WTC11 (cell line): ENCODE data around the gene LRRC28. TPM values are rescaled to one million over a fixed set of nuclear protein-coding genes. Genes with fewer than 3 reads are reported as not detected.

Experiments used
- ATAC-seq: fragments of 200-7000 bp; cut with Tn5 transposase; 2 replicates; pipeline ENCODE4 v1.10.0; 2021; ENCODE audit warnings: mild to moderate bottlenecking, moderate library complexity
- CTCF ChIA-PET: fragments of 300-600 bp; sonication (Branson Sonifier 250); formaldehyde crosslinking; loops from one replicate; lab custom pipeline; 2021; ENCODE audit warnings: antibody characterized with exemption; lab: Charles Lee
- POLR2A ChIA-PET: fragments of 350-600 bp; sonication (Branson Sonifier 250); formaldehyde crosslinking; loops from one replicate; lab custom pipeline; 2021; ENCODE audit warnings: antibody characterized with exemption; lab: Charles Lee
- DNase-seq: peaks from one replicate; pipeline ENCODE4 v3.0.0; 2021; ENCODE audit warnings: low spot score
- H3K27ac Mint-ChIP-seq: 2 replicates; pipeline ENCODE4 v1.8.0; 2021; ENCODE audit warnings: mixed read lengths
- H3K27me3 Mint-ChIP-seq: 2 replicates; pipeline ENCODE4 v1.8.0; 2021; ENCODE audit warnings: low read depth, mild to moderate bottlenecking, moderate library complexity, mixed read lengths
- H3K36me3 Mint-ChIP-seq: 2 replicates; pipeline ENCODE4 v1.8.0; 2021; ENCODE audit warnings: mixed read lengths
- H3K4me1 Mint-ChIP-seq: 2 replicates; pipeline ENCODE4 v1.8.0; 2022; ENCODE audit warnings: mixed read lengths
- H3K4me3 Mint-ChIP-seq: 2 replicates; pipeline ENCODE4 v1.8.0; 2021; ENCODE audit warnings: mild to moderate bottlenecking, moderate library complexity, mixed read lengths
- H3K9me3 Mint-ChIP-seq: 2 replicates; pipeline ENCODE4 v1.8.0; 2021; ENCODE audit warnings: mixed read lengths
- CREM ChIP-seq: sonication (generic); formaldehyde crosslinking; IDR thresholded peaks from 2 replicates; pipeline ENCODE4 v1.8.1; 2022; ENCODE audit warnings: mild to moderate bottlenecking, missing genetic modification reagents, moderate library complexity
- CTCF ChIP-seq: fragments of 200-600 bp; IDR thresholded peaks from 2 replicates; pipeline ENCODE4 v1.8.0; 2022; ENCODE audit warnings: antibody characterized with exemption
- EMX1 ChIP-seq: fragments of 250-450 bp; sonication (Bioruptor Pico); IDR thresholded peaks from 2 replicates; pipeline ENCODE4 v1.8.0; 2021; ENCODE audit warnings: mild to moderate bottlenecking
- ERG ChIP-seq: fragments of 250-450 bp; sonication (Bioruptor Pico); IDR thresholded peaks from 2 replicates; pipeline ENCODE4 v1.8.0; 2021; ENCODE audit warnings: mild to moderate bottlenecking
- ESRRA ChIP-seq: sonication (generic); formaldehyde crosslinking; IDR thresholded peaks from 2 replicates; pipeline ENCODE4 v1.8.1; 2022; ENCODE audit warnings: mild to moderate bottlenecking, missing genetic modification reagents, borderline replicate concordance
- HMGA2 ChIP-seq: fragments of 250-450 bp; sonication (Bioruptor Pico); IDR thresholded peaks from 2 replicates; pipeline ENCODE4 v1.4.0; 2021; ENCODE audit warnings: mild to moderate bottlenecking, moderate library complexity
- IRF1 ChIP-seq: sonication (generic); formaldehyde crosslinking; IDR thresholded peaks from 2 replicates; pipeline ENCODE4 v1.8.0; 2023; ENCODE audit warnings: missing genetic modification reagents
- NR1H2 ChIP-seq: sonication (generic); formaldehyde crosslinking; IDR thresholded peaks from 2 replicates; pipeline ENCODE4 v1.9.0; 2021; ENCODE audit warnings: mild to moderate bottlenecking, moderate library complexity, missing genetic modification reagents
- OVOL2 ChIP-seq: fragments of 250-450 bp; sonication (Bioruptor Pico); IDR thresholded peaks from 2 replicates; pipeline ENCODE4 v1.9.0; 2021; ENCODE audit warnings: mild to moderate bottlenecking, borderline replicate concordance
- PRRX2 ChIP-seq: fragments of 250-450 bp; sonication (Bioruptor Pico); IDR thresholded peaks from 2 replicates; pipeline ENCODE4 v1.8.0; 2021; ENCODE audit warnings: mild to moderate bottlenecking
- RORB ChIP-seq: fragments of 250-450 bp; sonication (Bioruptor Pico); IDR thresholded peaks from 2 replicates; pipeline ENCODE4 v1.9.0; 2021; ENCODE audit warnings: mild to moderate bottlenecking
- ZNF219 ChIP-seq: sonication (generic); formaldehyde crosslinking; IDR thresholded peaks from 2 replicates; pipeline ENCODE4 v1.8.0; 2023; ENCODE audit warnings: missing genetic modification reagents, mild to moderate bottlenecking, borderline replicate concordance
- ZNF232 ChIP-seq: sonication (generic); formaldehyde crosslinking; IDR thresholded peaks from 2 replicates; pipeline ENCODE4 v1.8.0; 2022; ENCODE audit warnings: mild to moderate bottlenecking, missing genetic modification reagents
- ZNF263 ChIP-seq: sonication (generic); formaldehyde crosslinking; IDR thresholded peaks from 2 replicates; pipeline ENCODE4 v1.8.1; 2022; ENCODE audit warnings: low read depth, mild to moderate bottlenecking, moderate library complexity, missing genetic modification reagents
- ZNF423 ChIP-seq: fragments of 250-450 bp; sonication (Bioruptor Pico); IDR thresholded peaks from 2 replicates; pipeline ENCODE4 v2.1.2; 2022; ENCODE audit warnings: mild to moderate bottlenecking, moderate library complexity
- ZNF512 ChIP-seq: sonication (generic); formaldehyde crosslinking; IDR thresholded peaks from 2 replicates; pipeline ENCODE4 v1.8.1; 2022; ENCODE audit warnings: missing genetic modification reagents, borderline replicate concordance
- total RNA-seq: library from RNA; stranded (reverse); gene quantifications from 3 replicates; pipeline ENCODE4 v1.2.3, GENCODE V29; 2021
- TF ChIP-seq, protein P1 (sequence below): fragments of 250-450 bp; sonication (Bioruptor Pico); IDR thresholded peaks from 2 replicates; pipeline ENCODE4 v1.9.0; 2021; ENCODE audit warnings: mild to moderate bottlenecking, borderline replicate concordance
- TF ChIP-seq, protein P2 (sequence below): sonication (generic); formaldehyde crosslinking; IDR thresholded peaks from 2 replicates; pipeline ENCODE4 v1.8.1; 2022; ENCODE audit warnings: mild to moderate bottlenecking, moderate library complexity, missing genetic modification reagents
- TF ChIP-seq, protein P3 (sequence below): sonication (generic); formaldehyde crosslinking; IDR thresholded peaks from 2 replicates; pipeline ENCODE4 v1.8.0; 2022; ENCODE audit warnings: mild to moderate bottlenecking, missing genetic modification reagents

LRRC28 gene
- total RNA-seq, 1 experiment from 2014 or later = 18.4 TPM

DNA sequence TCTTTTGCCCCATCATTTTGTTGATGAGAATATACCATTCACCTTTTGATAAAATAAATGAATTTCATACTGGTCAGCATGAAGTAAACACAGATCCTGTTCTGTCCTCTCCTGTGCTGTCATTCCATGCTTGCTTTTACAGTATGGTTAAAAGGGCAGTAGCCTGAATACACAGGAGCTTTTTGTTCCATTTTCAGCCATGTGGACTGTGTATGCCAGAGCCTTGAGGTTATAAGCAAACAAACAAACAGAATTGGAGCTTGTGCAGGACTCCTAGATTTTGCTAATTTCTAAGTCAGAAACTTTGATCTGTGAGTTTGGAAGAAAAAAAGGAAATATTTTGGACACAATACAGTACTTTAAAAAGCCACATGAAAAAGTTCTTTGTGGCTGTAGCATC is 91.9 kb downstream of the LRRC28 start:
- DNase-seq = no peak
- no peaks in the 10 kb centered on the region for H3K27me3 Mint-ChIP-seq
- POLR2A ChIA-PET = no interaction called here
- TF ChIP-seq OVOL2 (CRISPR knock-in tag) (no peak), IRF1 (no peak), ZNF263 (CRISPR knock-in tag) (no peak), ESRRA (CRISPR knock-in tag) (no peak), RORB (CRISPR knock-in tag) (no peak), EMX1 (CRISPR knock-in tag) (no peak), ZNF232 (CRISPR knock-in tag) (no peak), ERG (no peak), NR1H2 (CRISPR knock-in tag) (no peak), ZNF512 (no peak), HMGA2 (CRISPR knock-in tag) (no peak), ZNF423 (CRISPR knock-in tag) (no peak)
- TF ChIP-seq, protein P1, sequence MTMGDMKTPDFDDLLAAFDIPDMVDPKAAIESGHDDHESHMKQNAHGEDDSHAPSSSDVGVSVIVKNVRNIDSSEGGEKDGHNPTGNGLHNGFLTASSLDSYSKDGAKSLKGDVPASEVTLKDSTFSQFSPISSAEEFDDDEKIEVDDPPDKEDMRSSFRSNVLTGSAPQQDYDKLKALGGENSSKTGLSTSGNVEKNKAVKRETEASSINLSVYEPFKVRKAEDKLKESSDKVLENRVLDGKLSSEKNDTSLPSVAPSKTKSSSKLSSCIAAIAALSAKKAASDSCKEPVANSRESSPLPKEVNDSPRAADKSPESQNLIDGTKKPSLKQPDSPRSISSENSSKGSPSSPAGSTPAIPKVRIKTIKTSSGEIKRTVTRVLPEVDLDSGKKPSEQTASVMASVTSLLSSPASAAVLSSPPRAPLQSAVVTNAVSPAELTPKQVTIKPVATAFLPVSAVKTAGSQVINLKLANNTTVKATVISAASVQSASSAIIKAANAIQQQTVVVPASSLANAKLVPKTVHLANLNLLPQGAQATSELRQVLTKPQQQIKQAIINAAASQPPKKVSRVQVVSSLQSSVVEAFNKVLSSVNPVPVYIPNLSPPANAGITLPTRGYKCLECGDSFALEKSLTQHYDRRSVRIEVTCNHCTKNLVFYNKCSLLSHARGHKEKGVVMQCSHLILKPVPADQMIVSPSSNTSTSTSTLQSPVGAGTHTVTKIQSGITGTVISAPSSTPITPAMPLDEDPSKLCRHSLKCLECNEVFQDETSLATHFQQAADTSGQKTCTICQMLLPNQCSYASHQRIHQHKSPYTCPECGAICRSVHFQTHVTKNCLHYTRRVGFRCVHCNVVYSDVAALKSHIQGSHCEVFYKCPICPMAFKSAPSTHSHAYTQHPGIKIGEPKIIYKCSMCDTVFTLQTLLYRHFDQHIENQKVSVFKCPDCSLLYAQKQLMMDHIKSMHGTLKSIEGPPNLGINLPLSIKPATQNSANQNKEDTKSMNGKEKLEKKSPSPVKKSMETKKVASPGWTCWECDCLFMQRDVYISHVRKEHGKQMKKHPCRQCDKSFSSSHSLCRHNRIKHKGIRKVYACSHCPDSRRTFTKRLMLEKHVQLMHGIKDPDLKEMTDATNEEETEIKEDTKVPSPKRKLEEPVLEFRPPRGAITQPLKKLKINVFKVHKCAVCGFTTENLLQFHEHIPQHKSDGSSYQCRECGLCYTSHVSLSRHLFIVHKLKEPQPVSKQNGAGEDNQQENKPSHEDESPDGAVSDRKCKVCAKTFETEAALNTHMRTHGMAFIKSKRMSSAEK (CRISPR knock-in tag) = no peak
- TF ChIP-seq, all 79 proteins: peak for 0
- no peaks in the 10 kb centered on the region for H3K36me3 Mint-ChIP-seq
- H3K27ac Mint-ChIP-seq = no peak overlapping the region
- no peaks in the 10 kb centered on the region for H3K9me3 Mint-ChIP-seq
- no peak overlapping the region for H3K4me3 Mint-ChIP-seq
- no peaks in the 10 kb centered on the region for H3K4me1 Mint-ChIP-seq
- CTCF ChIA-PET = interaction anchor here (0.8 to 1.6 kb wide), 5 partner anchors 12 to 361 kb away, joined by 3 to 11 read pairs (median 3); no protein-coding TSS in a partner anchor
- ATAC-seq = no peak

- ATAC-seq (peak; percentile 100), DNase-seq (peak; percentile 66)
- TF ChIP-seq, protein P2, sequence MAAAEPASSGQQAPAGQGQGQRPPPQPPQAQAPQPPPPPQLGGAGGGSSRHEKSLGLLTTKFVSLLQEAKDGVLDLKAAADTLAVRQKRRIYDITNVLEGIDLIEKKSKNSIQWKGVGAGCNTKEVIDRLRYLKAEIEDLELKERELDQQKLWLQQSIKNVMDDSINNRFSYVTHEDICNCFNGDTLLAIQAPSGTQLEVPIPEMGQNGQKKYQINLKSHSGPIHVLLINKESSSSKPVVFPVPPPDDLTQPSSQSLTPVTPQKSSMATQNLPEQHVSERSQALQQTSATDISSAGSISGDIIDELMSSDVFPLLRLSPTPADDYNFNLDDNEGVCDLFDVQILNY = no peak
- TF ChIP-seq IRF1 (no peak), PRRX2 (CRISPR knock-in tag) (no peak), CTCF (peak; percentile 31; the same call in 1 of the 2 replicates), ZNF219 (CRISPR knock-in tag) (no peak), CREM (CRISPR knock-in tag) (no peak)
- TF ChIP-seq, protein P3, sequence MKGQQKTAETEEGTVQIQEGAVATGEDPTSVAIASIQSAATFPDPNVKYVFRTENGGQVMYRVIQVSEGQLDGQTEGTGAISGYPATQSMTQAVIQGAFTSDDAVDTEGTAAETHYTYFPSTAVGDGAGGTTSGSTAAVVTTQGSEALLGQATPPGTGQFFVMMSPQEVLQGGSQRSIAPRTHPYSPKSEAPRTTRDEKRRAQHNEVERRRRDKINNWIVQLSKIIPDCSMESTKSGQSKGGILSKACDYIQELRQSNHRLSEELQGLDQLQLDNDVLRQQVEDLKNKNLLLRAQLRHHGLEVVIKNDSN (CRISPR knock-in tag) = no peak
- Mint-ChIP-seq H3K27me3 (no peaks in the 10 kb centered on the region), H3K36me3 (no peaks in the 10 kb centered on the region; the same call in 1 of the 2 replicates), H3K9me3 (no peaks in the 10 kb centered on the region), H3K27ac (no peak overlapping the region), H3K4me3 (no peak overlapping the region), H3K4me1 (no peaks in the 10 kb centered on the region)
- ChIA-PET CTCF (interaction anchor here (0.6 to 1.6 kb wide), 10 partner anchors 9 to 360 kb away, joined by 3 to 11 read pairs (median 4); no protein-coding TSS in a partner anchor), POLR2A (interaction anchor here (0.6 kb wide), 1 partner anchor 358 kb away, joined by 3 read pairs; no protein-coding TSS in a partner anchor)
Observed at GRCh38 chr15:99343881-99344551, 92.7 kb downstream of the LRRC28 start.
